K562 (cell line): ENCODE data around the gene ATP5PD. TPM values are rescaled to one million over a fixed set of nuclear protein-coding genes. Genes with fewer than 3 reads are reported as not detected.

Experiments used
- ATAC-seq: fragments of 200-7000 bp; cut with Tn5 transposase; 3 replicates; pipeline ENCODE4 v1.9.1; 2020; ENCODE audit warnings: moderate library complexity
- BruUV-seq: library from RNA; stranded (reverse); fragments of 400-500 nt; replicated peaks from 2 replicates; lab custom pipeline; 2021; lab: Mats Ljungman, UMichigan
- CTCF ChIA-PET: fragments of 300-600 bp; formaldehyde crosslinking; extraction: SDS; loops from one replicate; lab custom pipeline; 2021; ENCODE audit warnings: low intra/inter-chr PET ratio; lab: Yijun Ruan, JAX
- POLR2A ChIA-PET: fragments of 300-600, 350-650 bp; sonication (Branson Sonifier 250); formaldehyde crosslinking; extraction: SDS; loops from one replicate; lab custom pipeline; 2021; ENCODE audit warnings: antibody characterized with exemption, inconsistent platforms; lab: Yijun Ruan, JAX
- DNase-seq, 4 experiments: peaks; one replicate each; pipeline versions ENCODE4 v3.0.0 to v3.0.0-alpha.2; 2011 to 2018; ENCODE audit warnings: low spot score in 3 of 4, mixed read lengths in 3 of 4; ENCODE audit errors: extremely low read depth in 1 of 4
- FAIRE-seq: peaks from 2 replicates; lab custom pipeline; 2011; peaks lifted over from hg19 to GRCh38; lab: Jason Lieb, UNC
- H2AFZ ChIP-seq: 2 replicates; pipeline ENCODE4 v1.6.0; 2011; ENCODE audit warnings: low read depth, low read length, control low read depth, inconsistent platforms
- H3K27ac ChIP-seq: fragments of 200-600 bp; 3 replicates; pipeline ENCODE4 v1.8.0; 2011; ENCODE audit warnings: low read depth, mild to moderate bottlenecking, control low read depth, inconsistent platforms, low read length, moderate library complexity, mixed read lengths; ENCODE audit errors: extremely low read depth
- H3K27me3 ChIP-seq, 2 experiments: fragments of 300-600 bp in 1 of 2; 2 replicates in 1 of 2; 3 replicates in 1 of 2; pipeline versions ENCODE4 v1.6.0 to v1.8.0; 2011; ENCODE audit warnings: inconsistent platforms in 2 of 2, low read length in 2 of 2, mild to moderate bottlenecking in 1 of 2, mixed read lengths in 1 of 2, moderate library complexity in 1 of 2; ENCODE audit not compliant: control insufficient read depth in 2 of 2, insufficient read depth in 2 of 2
- H3K36me3 ChIP-seq: fragments of 300-600 bp; 3 replicates; pipeline ENCODE4 v1.8.0; 2011; ENCODE audit warnings: mild to moderate bottlenecking, low read length, inconsistent platforms; ENCODE audit not compliant: control insufficient read depth, insufficient read depth
- H3K4me1 ChIP-seq, 2 experiments: fragments of 200-600 bp in 1 of 2; replicated peaks in 1 of 2; 2 replicates in 1 of 2; 3 replicates in 1 of 2; pipeline versions ENCODE4 v1.5.1 to v1.8.0; 2011; ENCODE audit warnings: inconsistent platforms in 2 of 2, low read length in 2 of 2, mild to moderate bottlenecking in 1 of 2, mixed read lengths in 1 of 2, moderate library complexity in 1 of 2; ENCODE audit not compliant: control insufficient read depth in 2 of 2, insufficient read depth in 2 of 2
- H3K4me2 ChIP-seq: 2 replicates; pipeline ENCODE4 v1.6.1; 2011; ENCODE audit warnings: low read length, control low read depth, inconsistent platforms, mixed read lengths; ENCODE audit not compliant: insufficient read depth
- H3K4me3 ChIP-seq: fragments of 200-600 bp; sonication (generic), shearing (Covaris generic); 2 replicates; pipeline ENCODE4 v1.5.1; 2016; ENCODE audit warnings: control low read depth, inconsistent platforms
- H3K79me2 ChIP-seq: fragments of 200-600 bp; 3 replicates; pipeline ENCODE4 v1.8.0; 2011; ENCODE audit warnings: low read length, inconsistent platforms; ENCODE audit not compliant: control insufficient read depth, insufficient read depth
- H3K9ac ChIP-seq, 2 experiments: 2 replicates each; pipeline versions ENCODE4 v1.6.0 to v1.6.1; 2011; ENCODE audit warnings: low read depth in 2 of 2, low read length in 2 of 2, control low read depth in 1 of 2, inconsistent platforms in 1 of 2, mild to moderate bottlenecking in 1 of 2, mixed read lengths in 1 of 2; ENCODE audit not compliant: insufficient read depth in 1 of 2
- H3K9me1 ChIP-seq: one replicate; pipeline ENCODE4 v1.6.0; 2011; ENCODE audit warnings: inconsistent platforms, mild to moderate bottlenecking, low read length, moderate library complexity; ENCODE audit not compliant: control insufficient read depth, insufficient read depth
- H3K9me3 ChIP-seq: replicated peaks from 2 replicates; pipeline ENCODE4 v1.5.1; 2011; ENCODE audit warnings: low read depth, low read length, inconsistent platforms; ENCODE audit not compliant: control insufficient read depth, insufficient read depth
- H4K20me1 ChIP-seq: replicated peaks from 2 replicates; pipeline ENCODE4 v1.6.1; 2011; ENCODE audit warnings: low read length, inconsistent platforms, mixed read lengths; ENCODE audit not compliant: control insufficient read depth, insufficient read depth
- CBFB ChIP-seq: sonication (generic); formaldehyde crosslinking; IDR thresholded peaks from 2 replicates; pipeline ENCODE4 v1.4.0; 2020; ENCODE audit warnings: mild to moderate bottlenecking, missing genetic modification reagents
- CEBPB ChIP-seq: fragments of 450-650 bp; IDR thresholded peaks from 2 replicates; pipeline ENCODE4 v1.6.1; 2016; ENCODE audit warnings: missing genetic modification characterization, missing compliant biosample characterization
- FOXJ2 ChIP-seq: fragments of 200-800 bp; sonication (Bioruptor generic); IDR thresholded peaks from 2 replicates; pipeline ENCODE4 v1.6.1; 2016; ENCODE audit warnings: missing genetic modification characterization, missing compliant biosample characterization
- NELFE ChIP-seq: IDR thresholded peaks from 2 replicates; pipeline ENCODE4 v1.6.1; 2011; ENCODE audit warnings: mild to moderate bottlenecking; ENCODE audit not compliant: insufficient read depth, insufficient read length
- OTX1 ChIP-seq: fragments of 450-650 bp; formaldehyde crosslinking; IDR thresholded peaks from 2 replicates; pipeline ENCODE4 v1.4.0; 2022; ENCODE audit warnings: mild to moderate bottlenecking
- SIRT6 ChIP-seq: IDR thresholded peaks from one replicate; pipeline ENCODE4 v1.6.1; 2012; ENCODE audit warnings: low read depth, mild to moderate bottlenecking, control low read depth, inconsistent platforms, low read length, moderate library complexity
- TCFL5 ChIP-seq: fragments of 250-450 bp; sonication (Bioruptor Pico); conservative IDR thresholded peaks from 2 replicates; pipeline ENCODE4 v1.6.1; 2021; ENCODE audit warnings: mild to moderate bottlenecking, moderate library complexity, matching md5 sums
- ZKSCAN8 ChIP-seq: fragments of 200-800 bp; sonication (Bioruptor generic); IDR thresholded peaks from 2 replicates; pipeline ENCODE4 v1.6.1; 2016; ENCODE audit warnings: missing genetic modification characterization, missing compliant biosample characterization
- WGBS: fragments of 100-300 bp; shearing (Covaris generic); methylation state at CpG from one replicate; pipeline ENCODE4 v1.1.6; 2016; ENCODE audit warnings: low coverage, mixed read lengths; ENCODE audit not compliant: insufficient coverage; ENCODE audit errors: missing lambda C conversion rate; 5-methylcytosine and 5-hydroxymethylcytosine counted together
- in situ Hi-C: fragments of 300-500 bp; cut with MboI; formaldehyde crosslinking; loops from 4 replicates; pipeline ENCODE4 v1.15.0; 2018; ENCODE audit warnings: inconsistent platforms, mixed read lengths
- intact Hi-C: fragments of 100-400 bp; cut with micrococcal nuclease; formaldehyde crosslinking; loops from 2 replicates; pipeline ENCODE4 v1.14.2; 2022
- polyA plus RNA-seq, 8 experiments: library from polyadenylated mRNA; depleted of rRNA in 4 of 8; stranded (reverse) in 5 of 8; unstranded in 3 of 8; fragments of >200 nt; fragmentation: Nextera tagmentation in 2 of 8; fragmentation: Illumina TruSeq in 1 of 8; extraction: Ambion mirVana in 2 of 8; extraction: Trizol in 1 of 8; gene quantifications; 2 replicates each; pipeline versions ENCODE4 v1.2.1 to v1.2.3, GENCODE V29; 2011 to 2014; ENCODE audit warnings: inconsistent platforms in 1 of 8, missing spikeins in 1 of 8
- total RNA-seq, 7 experiments: library from RNA; depleted of rRNA in 6 of 7; stranded (reverse); fragments of >200 nt in 6 of 7; fragmentation: Illumina TruSeq in 2 of 7; extraction: Trizol in 2 of 7; gene quantifications; 2 replicates each; pipeline versions ENCODE4 v1.2.1 to v1.2.3, GENCODE V29; 2011 to 2021; ENCODE audit warnings: low replicate concordance in 1 of 7

The ATP5PD gene
- total and polyA plus RNA-seq, 9 of the 15 experiments (the other 6 are each of a cell fraction or from before 2014, with no cell fraction given): 271 to 828 (median 432) TPM

DNA sequence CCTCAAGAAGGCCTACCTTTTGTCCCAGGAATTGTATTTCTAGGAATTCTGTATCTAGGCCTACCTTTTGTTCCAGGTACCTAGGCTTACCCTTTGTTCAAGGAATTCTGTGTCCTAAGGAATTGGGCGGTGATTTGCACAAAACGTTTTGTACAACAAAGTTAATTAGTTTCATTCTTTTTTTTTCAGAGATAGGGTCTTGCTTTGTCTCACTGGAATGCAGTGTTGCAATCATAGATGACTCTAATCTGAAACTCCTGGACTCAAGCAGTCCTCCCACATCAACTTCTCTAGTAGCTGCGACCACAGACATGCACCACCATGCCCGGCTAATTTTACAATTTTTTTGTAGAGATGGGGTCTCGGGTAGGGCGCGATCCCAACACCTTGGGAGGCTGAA is 52.3 kb downstream of the ATP5PD start:
- Histone ChIP-seq H3K79me2 (no peaks in the 10 kb centered on the region), H3K4me2 (no peak overlapping the region), H3K27me3 (no peaks in the 10 kb centered on the region), H3K4me1 (peaks cover 0 to 15% of the 10 kb centered on the region in 2 experiments; a peak in 3 of 5 replicates), H2AFZ (no peak overlapping the region), H3K4me3 (no peak overlapping the region)
- no TSS peak for BruUV-seq
- TF ChIP-seq ZKSCAN8 (no peak), CEBPB (tag) (peak; percentile 60), SIRT6 (no peak), TCFL5 (CRISPR knock-in tag) (no peak)
- TF ChIP-seq, all 486 proteins: peak for 1
- no peak overlapping the region for H3K27ac ChIP-seq
- ChIA-PET CTCF (no interaction called here), POLR2A (interaction anchor here (0.5 to 3.0 kb wide), 7 partner anchors 11 to 560 kb away, joined by 3 to 12 read pairs (median 4); partner anchors contain the start of gene HID1)
- FAIRE-seq (no peak), ATAC-seq (no peak), DNase-seq (no peak)
- no peaks in the 10 kb centered on the region for H3K9me3 ChIP-seq
- no peaks in the 10 kb centered on the region for H3K9me1 ChIP-seq
- 74% methylated on average over 7 of the region's 7 CpGs for WGBS
- intact Hi-C loops: no loop called here
- H4K20me1 ChIP-seq: no peaks in the 10 kb centered on the region
- in situ Hi-C loops: no loop called here
- H3K9ac ChIP-seq: no peak overlapping the region
- H3K36me3 ChIP-seq: peaks cover 3% of the 10 kb centered on the region; the same call in 1 of the 3 replicates

DNA sequence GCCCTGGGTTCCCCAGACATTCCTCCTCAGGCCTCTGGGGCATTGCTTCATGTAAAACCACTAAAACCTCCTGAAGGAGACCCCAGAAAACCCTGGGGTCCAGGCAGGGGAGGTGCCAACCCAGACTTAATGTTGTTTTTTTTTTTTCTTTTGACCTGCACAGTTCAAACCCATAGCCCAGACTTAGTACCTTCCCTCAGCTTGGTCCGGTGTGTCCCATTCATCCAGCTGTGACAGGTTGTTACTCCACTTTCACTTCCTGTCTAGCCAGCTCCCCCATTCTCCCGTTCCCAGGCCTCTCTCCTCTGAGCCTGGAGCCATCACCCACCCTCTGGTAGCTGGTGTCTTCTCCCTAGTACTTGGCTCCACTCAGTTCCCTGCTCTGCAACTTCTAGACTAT is 54.5 kb downstream of the ATP5PD start:
- H4K20me1 ChIP-seq: peaks cover 7% of the 10 kb centered on the region; the same call in 1 of the 2 replicates
- TF ChIP-seq FOXJ2 (tag) (no peak), NELFE (no peak), CBFB (no peak), OTX1 (no peak)
- TF ChIP-seq, all 486 proteins: peak for 0
- no peak for ATAC-seq
- Histone ChIP-seq H2AFZ (no peak overlapping the region), H3K4me1 (peaks cover 7 to 29% of the 10 kb centered on the region in 2 experiments; a peak in 3 of 5 replicates), H3K9ac (peak overlapping the region in 1 of 2 experiments; percentile 68; a peak in 1 of 4 replicates), H3K9me3 (no peaks in the 10 kb centered on the region), H3K4me2 (no peak overlapping the region), H3K36me3 (no peaks in the 10 kb centered on the region), H3K27ac (no peak overlapping the region), H3K27me3 (no peaks in the 10 kb centered on the region), H3K9me1 (no peaks in the 10 kb centered on the region), H3K79me2 (peaks cover 10% of the 10 kb centered on the region; the same call in 2 of the 3 replicates), H3K4me3 (no peak overlapping the region)
- ChIA-PET CTCF (no interaction called here), POLR2A (interaction anchor here (0.6 to 6.4 kb wide), 6 partner anchors 9 to 119 kb away, joined by 3 to 56 read pairs (median 8); partner anchors contain the start of gene MRPL58)
- 7% methylated on average over 2 of the region's 2 CpGs for WGBS
- no peak for FAIRE-seq
- no peak for DNase-seq
- intact Hi-C loops: no loop called here
- BruUV-seq: no TSS peak
- in situ Hi-C loops: no loop called here
